Immature natural killer cell (primary cell): ENCODE results near the gene INPP4A. TPM values are rescaled to one million over a fixed set of nuclear protein-coding genes. Genes with fewer than 3 reads are reported as not detected.

Source experiments
- DNase-seq, 3 donors: peaks; one replicate each; pipeline ENCODE4 v3.0.0; 2022; ENCODE audit warnings: mixed read lengths in 1 of 3
- H3K27ac Mint-ChIP-seq, 6 donors: one replicate each; pipeline ENCODE4 v1.8.0; 2020; ENCODE audit warnings: mixed read lengths in 6 of 6, mild to moderate bottlenecking in 5 of 6, inconsistent platforms in 4 of 6, moderate library complexity in 3 of 6
- H3K27me3 Mint-ChIP-seq, 3 donors: one replicate each; pipeline ENCODE4 v1.8.0; 2020 to 2021; ENCODE audit warnings: low read depth in 3 of 3, mild to moderate bottlenecking in 3 of 3, mixed read lengths in 3 of 3, moderate library complexity in 3 of 3, inconsistent platforms in 1 of 3
- H3K36me3 Mint-ChIP-seq, 3 donors: one replicate each; pipeline ENCODE4 v1.8.0; 2020; ENCODE audit warnings: mixed read lengths in 3 of 3, inconsistent platforms in 2 of 3, mild to moderate bottlenecking in 2 of 3
- H3K4me1 Mint-ChIP-seq, 2 donors: one replicate each; pipeline ENCODE4 v1.8.0; 2020; ENCODE audit warnings: inconsistent platforms in 2 of 2, mild to moderate bottlenecking in 2 of 2, mixed read lengths in 2 of 2, moderate library complexity in 1 of 2
- H3K4me3 Mint-ChIP-seq, 5 donors: one replicate each; pipeline ENCODE4 v1.8.0; 2020; ENCODE audit warnings: mild to moderate bottlenecking in 5 of 5, mixed read lengths in 5 of 5, inconsistent platforms in 3 of 5, moderate library complexity in 3 of 5
- H3K9me3 Mint-ChIP-seq, 6 donors: one replicate each; pipeline ENCODE4 v1.8.0; 2020; ENCODE audit warnings: mild to moderate bottlenecking in 6 of 6, mixed read lengths in 6 of 6, inconsistent platforms in 4 of 6, moderate library complexity in 3 of 6
- polyA plus RNA-seq, 3 donors: library from polyadenylated mRNA; unstranded; fragments of 300-500 nt; fragmentation: Illumina TruSeq; gene quantifications; one replicate each; pipeline ENCODE4 v1.2.3, GENCODE V29; 2021

The INPP4A gene
- polyA plus RNA-seq, 3 donors from 2014 or later = 34.1 to 101 (median 35.0) TPM

- no peak for DNase-seq
- Mint-ChIP-seq H3K36me3 (peaks cover 3 to 7% (median 3%) of the 10 kb centered on the region in 3 donors), H3K9me3 (no peaks in the 10 kb centered on the region), H3K27me3 (peaks cover 4 to 21% (median 19%) of the 10 kb centered on the region in 3 donors), H3K4me3 (peak overlapping the region; percentile 68 to 83 (median 80)), H3K27ac (peak overlapping the region; percentile 93 to 96 (median 94)), H3K4me1 (peaks cover 99% of the 10 kb centered on the region in 2 donors)
Observed at GRCh38 chr2:98468621-98469236, 24.1 kb downstream of the INPP4A start.

DNA sequence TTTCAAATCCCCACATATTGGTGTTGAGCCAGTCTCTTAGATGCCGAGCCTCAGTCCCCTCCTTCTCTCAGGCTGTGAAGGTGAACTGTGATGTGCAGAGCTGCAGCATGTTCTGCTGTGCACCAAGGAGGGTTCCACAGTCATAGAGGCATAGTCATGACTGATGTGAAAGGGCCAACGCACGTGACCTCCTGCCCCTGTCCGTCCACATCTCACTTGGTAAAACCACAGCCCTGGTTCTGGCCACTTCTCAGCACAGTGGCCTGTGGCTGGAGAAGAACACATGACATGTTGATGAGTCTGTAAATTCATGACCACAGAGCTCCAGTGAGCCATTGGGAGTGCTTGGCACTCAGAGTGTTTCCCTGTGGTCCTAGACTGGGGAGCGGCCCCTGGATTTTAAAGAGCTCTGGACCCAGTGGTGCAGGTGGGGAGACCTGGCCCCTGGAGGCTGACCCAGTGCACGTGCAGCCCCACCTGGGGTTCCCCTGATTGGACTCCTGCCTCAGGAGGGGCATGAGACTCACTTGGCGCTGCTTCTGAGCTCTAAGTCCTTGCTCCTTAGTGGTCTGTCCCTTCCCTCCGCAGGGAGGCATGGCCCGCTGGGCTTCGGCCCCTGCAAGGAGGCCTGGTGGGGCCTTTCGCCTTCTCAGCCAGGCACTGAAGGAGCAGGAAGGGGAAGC, 25.3 kb downstream of the INPP4A start:
- H3K27ac Mint-ChIP-seq = peak overlapping the region; percentile 84 to 96 (median 94)
- peaks cover 99% of the 10 kb centered on the region in 2 donors for H3K4me1 Mint-ChIP-seq

DNA sequence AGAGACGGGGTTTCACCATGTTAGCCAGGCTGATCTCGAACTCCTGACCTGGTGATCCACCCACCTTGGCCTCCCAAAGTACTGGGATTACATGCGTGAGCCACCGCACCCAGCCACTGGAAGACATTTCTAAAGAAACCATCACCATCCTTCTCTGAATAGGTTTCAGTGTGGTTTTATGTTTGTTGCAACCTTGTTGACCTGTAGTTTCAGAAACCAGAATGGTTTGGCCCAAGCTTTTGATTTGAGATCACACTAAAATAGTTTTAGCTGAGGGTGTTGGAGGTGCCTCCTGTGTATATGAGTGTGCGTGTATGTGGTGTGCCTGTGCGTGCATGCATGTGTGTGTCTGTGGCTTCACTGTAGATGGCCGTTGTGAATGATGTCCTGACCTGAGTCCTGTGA, 26.2 kb downstream of the INPP4A start:
- peaks cover 3 to 7% (median 3%) of the 10 kb centered on the region in 3 donors for H3K36me3 Mint-ChIP-seq
- no peak for DNase-seq

More for the DNA sequence above, 25.3 kb downstream of the INPP4A start:
- H3K4me3 Mint-ChIP-seq = peak overlapping the region; percentile 74 to 87 (median 75)
- no peaks in the 10 kb centered on the region for H3K9me3 Mint-ChIP-seq
- peak in 1 of 3 donors; percentile 34 for DNase-seq
- peaks cover 2 to 21% (median 20%) of the 10 kb centered on the region in 3 donors for H3K27me3 Mint-ChIP-seq
- H3K36me3 Mint-ChIP-seq = peaks cover 3 to 7% (median 3%) of the 10 kb centered on the region in 3 donors

DNA sequence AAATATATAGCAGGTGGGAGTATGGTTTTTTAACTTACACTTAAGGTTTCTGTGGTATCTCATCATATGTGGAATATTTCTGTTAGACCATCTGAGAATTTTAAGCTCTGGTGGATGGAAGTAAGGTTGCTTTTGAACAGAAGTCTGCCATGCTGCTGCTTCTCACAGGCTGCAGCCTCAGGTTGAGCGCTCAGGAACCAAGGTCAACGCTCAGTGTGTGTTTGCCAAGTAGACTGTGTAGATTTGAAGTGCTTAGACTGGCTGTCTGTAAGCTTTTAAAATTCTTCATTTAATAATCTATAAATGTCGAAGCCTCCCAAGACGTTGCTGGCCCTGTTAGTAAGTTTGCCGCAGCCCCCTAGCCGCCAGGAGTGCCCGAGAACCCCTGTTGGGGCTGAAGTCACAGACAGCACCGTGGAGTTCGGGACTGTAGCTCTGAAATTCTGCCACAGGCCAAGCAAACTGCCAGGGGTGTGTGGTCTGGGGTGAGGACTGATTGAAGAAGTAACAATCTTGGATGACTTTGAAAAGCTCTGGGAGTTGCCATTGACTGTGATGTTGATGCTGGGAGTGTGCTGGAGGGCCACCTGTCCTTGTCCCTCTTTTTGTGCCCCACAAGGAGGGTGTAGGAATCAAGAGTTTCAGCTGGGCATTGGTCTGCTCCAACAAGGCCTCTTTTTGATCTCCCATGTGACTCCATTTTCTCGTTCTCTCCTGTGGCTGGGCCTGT, 26.9 kb downstream of the INPP4A start:
- DNase-seq = no peak
- H3K4me3 Mint-ChIP-seq = peak overlapping the region; percentile 74 to 87 (median 84)
- peaks cover 2 to 13% (median 13%) of the 10 kb centered on the region in 3 donors for H3K27me3 Mint-ChIP-seq
- peaks cover 3 to 7% (median 3%) of the 10 kb centered on the region in 3 donors for H3K36me3 Mint-ChIP-seq
- H3K27ac Mint-ChIP-seq = peak overlapping the region; percentile 84 to 96 (median 94)
- H3K4me1 Mint-ChIP-seq = peaks cover 99% of the 10 kb centered on the region in 2 donors
- no peaks in the 10 kb centered on the region for H3K9me3 Mint-ChIP-seq

More for the DNA sequence above, 26.2 kb downstream of the INPP4A start:
- Mint-ChIP-seq H3K4me3 (peak overlapping the region; percentile 74 to 87 (median 84)), H3K27ac (peak overlapping the region; percentile 84 to 96 (median 94)), H3K4me1 (peaks cover 99% of the 10 kb centered on the region in 2 donors), H3K27me3 (peaks cover 2 to 17% (median 14%) of the 10 kb centered on the region in 3 donors), H3K9me3 (no peaks in the 10 kb centered on the region)

GRCh38 chr2:98472132-98472650, 27.5 kb downstream of the INPP4A start:
- Mint-ChIP-seq H3K9me3 (no peaks in the 10 kb centered on the region), H3K4me1 (peaks cover 99% of the 10 kb centered on the region in 2 donors), H3K36me3 (peaks cover 0 to 7% (median 3%) of the 10 kb centered on the region in 3 donors), H3K27me3 (peaks cover 0 to 11% (median 7%) of the 10 kb centered on the region in 3 donors), H3K27ac (peak overlapping the region; percentile 84 to 96 (median 94)), H3K4me3 (peak overlapping the region; percentile 74 to 88 (median 84))
- DNase-seq = no peak

DNA sequence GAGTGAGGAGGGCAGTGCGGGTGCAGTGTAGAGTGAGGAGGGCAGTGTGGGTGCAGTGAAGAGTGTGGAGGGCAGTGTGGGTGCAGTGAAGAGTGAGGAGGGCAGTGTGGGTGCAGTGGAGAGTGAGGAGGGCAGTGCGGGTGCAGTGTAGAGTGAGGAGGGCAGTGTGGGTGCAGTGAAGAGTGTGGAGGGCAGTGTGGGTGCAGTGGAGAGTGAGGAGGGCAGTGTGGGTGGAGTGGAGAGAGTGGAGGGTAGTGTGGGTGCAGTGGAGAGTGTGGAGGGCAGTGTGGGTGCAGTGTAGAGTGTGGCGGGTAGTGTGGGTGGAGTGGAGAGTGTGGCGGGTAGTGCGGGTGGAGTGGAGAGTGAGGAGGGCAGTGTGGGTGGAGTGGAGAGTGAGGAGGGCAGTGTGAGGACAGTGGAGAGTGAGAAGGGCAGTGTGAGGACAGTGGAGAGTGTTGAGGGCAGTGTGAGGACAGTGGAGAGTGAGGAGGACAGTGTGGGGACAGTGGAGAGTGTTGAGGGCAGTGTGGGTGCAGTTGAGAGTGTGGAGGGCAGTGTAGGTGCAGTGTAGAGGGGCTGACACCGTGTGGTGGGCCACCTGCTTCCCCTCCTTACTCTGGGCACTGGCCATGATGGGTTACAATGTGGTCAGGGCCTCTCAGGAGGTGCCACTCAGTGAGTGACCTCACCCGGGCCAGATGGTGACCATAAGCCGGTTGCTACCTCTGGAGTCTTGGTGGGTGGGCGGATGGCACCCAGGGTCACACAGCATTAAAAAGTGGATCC, 28.5 kb downstream of the INPP4A start:
- peak overlapping the region; percentile 75 to 88 (median 84) for H3K4me3 Mint-ChIP-seq
- H3K4me1 Mint-ChIP-seq = peaks cover 99 to 100% of the 10 kb centered on the region in 2 donors

DNA sequence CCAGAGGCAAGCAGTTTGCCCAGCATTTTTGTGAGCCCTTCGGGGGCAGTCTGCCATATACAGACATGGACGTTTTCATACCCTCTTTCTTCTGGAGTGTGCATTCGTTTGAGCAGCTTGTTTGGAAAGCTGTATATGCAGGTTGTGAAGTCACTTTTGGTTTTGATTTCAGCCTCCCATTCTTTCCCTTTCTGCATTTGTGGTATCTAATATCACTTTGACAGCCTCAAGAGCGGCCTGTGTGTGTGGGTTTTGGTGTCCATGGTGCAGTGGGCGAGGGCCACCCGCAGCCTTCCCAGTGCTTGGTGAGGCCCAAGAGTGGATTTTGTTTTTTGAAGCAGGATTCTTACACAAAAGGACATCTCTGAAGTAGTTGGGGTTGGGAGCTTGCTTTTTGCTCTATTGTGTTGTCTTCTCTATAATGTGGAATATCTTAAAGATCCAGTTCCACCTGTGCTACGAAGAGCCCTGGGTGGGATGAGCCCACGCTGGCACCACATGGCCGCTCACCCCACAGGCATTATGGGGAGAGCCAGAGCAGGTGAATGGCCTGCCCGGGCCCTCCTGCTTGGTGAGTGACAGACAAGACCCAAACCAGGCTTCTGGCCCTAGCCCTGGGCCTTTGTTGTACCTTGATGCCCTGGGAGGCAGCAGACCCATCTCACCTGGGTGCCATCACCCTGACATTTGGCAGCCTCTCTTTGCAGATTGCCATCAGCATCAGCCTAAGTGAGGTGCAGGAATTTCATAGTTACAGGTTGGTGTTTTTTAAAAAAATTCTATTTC, 29.5 kb downstream of the INPP4A start:
- Mint-ChIP-seq H3K27me3 (peaks cover 4 to 6% (median 5%) of the 10 kb centered on the region in 3 donors), H3K4me3 (peak overlapping the region; percentile 75 to 88 (median 81)), H3K4me1 (peaks cover 99 to 100% of the 10 kb centered on the region in 2 donors), H3K9me3 (no peaks in the 10 kb centered on the region), H3K27ac (peak overlapping the region; percentile 84 to 96 (median 94)), H3K36me3 (peaks cover 0 to 7% (median 3%) of the 10 kb centered on the region in 3 donors)
- DNase-seq = peak; percentile 59 to 69 (median 66)

More for the DNA sequence above, 28.5 kb downstream of the INPP4A start:
- Mint-ChIP-seq H3K36me3 (peaks cover 0 to 7% (median 3%) of the 10 kb centered on the region in 3 donors), H3K27me3 (peaks cover 2 to 11% (median 7%) of the 10 kb centered on the region in 3 donors), H3K27ac (peak overlapping the region; percentile 84 to 96 (median 94)), H3K9me3 (no peaks in the 10 kb centered on the region)
- DNase-seq = no peak

GRCh38 chr2:98474979-98475632, 30.4 kb downstream of the INPP4A start:
- Mint-ChIP-seq H3K27me3 (peaks cover 0 to 6% (median 5%) of the 10 kb centered on the region in 3 donors), H3K9me3 (no peaks in the 10 kb centered on the region), H3K4me1 (peaks cover 100% of the 10 kb centered on the region in 2 donors), H3K36me3 (peaks cover 0 to 3% (median 3%) of the 10 kb centered on the region in 3 donors), H3K27ac (peak overlapping the region; percentile 75 to 96 (median 90)), H3K4me3 (peak overlapping the region; percentile 1 to 68 (median 36))
- DNase-seq = no peak

DNA sequence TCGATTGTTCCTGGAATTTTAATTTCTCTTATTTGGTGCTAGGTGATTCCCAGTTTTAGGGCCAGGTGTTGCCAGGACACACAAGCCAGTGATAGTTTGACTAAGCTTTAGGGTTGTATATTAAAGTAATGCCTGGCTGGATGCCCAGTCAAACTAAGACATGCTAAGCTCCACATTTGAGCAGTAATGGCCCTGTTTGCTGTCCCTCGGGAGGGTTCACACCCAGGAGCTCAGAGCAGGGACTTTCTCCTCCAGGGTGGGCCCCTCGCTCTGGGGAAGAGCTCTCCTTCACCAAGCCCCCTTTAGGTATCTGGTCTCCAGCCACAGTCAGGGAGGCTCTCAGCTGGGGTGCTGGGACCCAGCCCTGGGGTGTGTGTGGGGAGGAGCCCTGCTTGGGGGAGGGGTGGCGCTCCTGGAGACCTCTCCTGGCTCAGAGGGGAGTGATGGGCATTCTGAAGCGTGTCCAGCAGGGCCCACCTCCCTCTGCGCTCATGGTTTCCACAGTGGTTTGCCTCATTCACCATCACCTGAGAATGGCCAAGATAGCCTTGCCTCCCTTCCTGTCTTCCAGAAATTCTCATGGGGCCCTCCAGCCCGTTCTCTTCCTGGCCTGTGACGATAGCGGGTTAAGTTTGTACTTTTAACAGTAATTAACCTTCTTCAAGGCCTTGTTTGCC, 31.7 kb downstream of the INPP4A start:
- H3K27ac Mint-ChIP-seq = peak overlapping the region; percentile 60 to 96 (median 88)
- peaks cover 100% of the 10 kb centered on the region in 2 donors for H3K4me1 Mint-ChIP-seq
- no peak for DNase-seq
- peaks cover 0 to 8% (median 5%) of the 10 kb centered on the region in 3 donors for H3K27me3 Mint-ChIP-seq
- peak overlapping the region in 3 of 5 donors; percentile 42 to 63 (median 42) for H3K4me3 Mint-ChIP-seq
- H3K36me3 Mint-ChIP-seq = no peaks in the 10 kb centered on the region
- H3K9me3 Mint-ChIP-seq = no peaks in the 10 kb centered on the region

- Mint-ChIP-seq H3K36me3 (no peaks in the 10 kb centered on the region), H3K9me3 (no peaks in the 10 kb centered on the region), H3K4me3 (peak overlapping the region in 4 of 5 donors; percentile 31 to 76 (median 42)), H3K27ac (peak overlapping the region; percentile 60 to 95 (median 84)), H3K27me3 (peaks cover 0 to 8% (median 5%) of the 10 kb centered on the region in 3 donors), H3K4me1 (peaks cover 98 to 100% of the 10 kb centered on the region in 2 donors)
- no peak for DNase-seq
Observed at GRCh38 chr2:98477036-98477435, 32.4 kb downstream of the INPP4A start.

DNA sequence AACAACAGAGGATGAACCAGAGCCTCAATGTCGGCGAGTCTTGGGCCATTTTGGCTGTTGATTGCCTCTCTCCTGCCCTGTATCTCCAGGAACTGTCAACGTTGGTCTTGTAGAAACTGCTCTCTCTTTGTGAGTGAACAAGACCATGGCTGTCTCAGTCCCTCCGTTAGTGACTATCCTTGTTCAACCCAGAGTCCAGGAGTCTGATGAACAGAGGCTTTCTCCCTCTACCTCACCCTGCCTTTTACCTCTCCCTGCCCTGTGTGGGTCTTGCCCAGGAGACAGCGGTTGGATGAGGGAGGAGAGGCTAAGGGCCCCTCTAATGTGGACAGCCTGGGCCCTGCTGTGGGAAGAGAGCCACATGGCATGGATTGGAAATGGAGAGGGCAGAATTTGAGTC, 32.8 kb downstream of the INPP4A start:
- DNase-seq = no peak
- H3K4me1 Mint-ChIP-seq = peaks cover 98 to 100% of the 10 kb centered on the region in 2 donors

More for the DNA sequence above, 32.8 kb downstream of the INPP4A start:
- no peaks in the 10 kb centered on the region for H3K9me3 Mint-ChIP-seq
- no peaks in the 10 kb centered on the region for H3K36me3 Mint-ChIP-seq
- H3K4me3 Mint-ChIP-seq = peak overlapping the region; percentile 62 to 76 (median 74)
- peak overlapping the region; percentile 82 to 94 (median 87) for H3K27ac Mint-ChIP-seq
- H3K27me3 Mint-ChIP-seq = peaks cover 0 to 8% (median 5%) of the 10 kb centered on the region in 3 donors
